NCI-H2171 (cell line): Measurements from ENCODE around the gene MYL7.
"Not testable (repeated sequence)": the region's sequence is repeated elsewhere in the genome, so short reads cannot be mapped to it uniquely, and the experiment has no call there.

Source experiments
- DNase-seq: peaks from one replicate; lab custom pipeline; 2025; lab: John Stamatoyannopoulos, UW

MYL7 gene

DNA sequence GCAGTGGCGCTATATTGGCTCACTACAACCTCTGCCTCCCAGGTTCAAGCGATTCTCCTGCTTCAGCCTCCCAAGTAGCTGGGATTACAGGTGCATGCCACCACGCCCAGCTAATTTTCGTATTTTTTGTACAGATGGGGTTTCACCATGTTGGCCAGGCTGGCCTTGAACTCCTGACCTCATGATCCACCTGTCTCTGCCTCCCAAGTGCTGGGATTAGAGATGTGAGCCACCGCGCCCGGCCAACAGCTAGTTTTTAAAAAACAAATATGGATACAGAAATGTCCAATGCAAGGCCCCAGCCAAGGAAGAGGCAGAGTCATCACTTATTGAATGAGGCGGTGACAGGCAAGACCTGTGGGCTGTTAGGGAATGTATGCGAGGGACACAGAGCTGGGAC, 30.8 kb upstream of the MYL7 start:
- DNase-seq: not testable (repeated sequence)

DNA sequence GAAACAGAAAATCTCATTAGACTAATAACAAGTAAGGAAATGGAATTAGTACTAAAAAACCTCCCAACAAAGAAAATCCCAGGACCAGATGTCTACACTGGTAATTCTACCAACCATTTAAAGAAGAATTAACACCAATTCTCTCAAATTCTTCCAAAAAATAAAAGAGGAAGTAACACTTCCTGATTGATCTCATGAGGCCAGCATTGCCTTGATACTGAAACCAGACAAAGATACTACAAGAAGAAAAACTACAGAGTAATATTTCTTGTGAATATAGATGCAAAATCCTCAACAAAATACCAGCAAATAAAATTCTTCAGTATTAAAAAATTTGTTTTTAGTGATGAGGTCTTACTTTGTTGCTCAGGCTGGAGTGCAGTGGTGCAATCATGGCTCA, 26.8 kb upstream of the MYL7 start:
- DNase-seq: no peak

DNA sequence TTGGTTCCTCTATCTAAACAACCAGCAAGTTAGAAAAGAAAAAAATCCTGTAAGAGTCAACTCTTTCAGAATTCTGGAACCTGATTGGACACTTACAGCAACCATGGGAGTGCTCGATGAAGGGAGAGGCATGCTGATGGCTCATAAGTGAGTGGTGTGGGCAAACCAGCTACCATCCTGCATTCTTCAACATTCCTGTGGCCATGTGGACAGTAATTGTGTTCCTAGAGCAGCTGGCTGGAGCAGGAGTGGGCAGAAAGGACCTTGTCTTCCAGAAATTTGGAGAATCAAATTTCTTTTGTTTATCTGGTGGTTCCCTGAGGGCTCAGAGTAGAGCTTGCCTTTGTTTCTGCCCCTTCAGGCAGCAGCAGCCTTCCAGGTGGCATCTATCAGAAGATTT, 22.5 kb upstream of the MYL7 start:
- no peak for DNase-seq

GRCh38 chr7:44162785-44163395, 21.8 kb upstream of the MYL7 start:
- DNase-seq: no peak

DNA sequence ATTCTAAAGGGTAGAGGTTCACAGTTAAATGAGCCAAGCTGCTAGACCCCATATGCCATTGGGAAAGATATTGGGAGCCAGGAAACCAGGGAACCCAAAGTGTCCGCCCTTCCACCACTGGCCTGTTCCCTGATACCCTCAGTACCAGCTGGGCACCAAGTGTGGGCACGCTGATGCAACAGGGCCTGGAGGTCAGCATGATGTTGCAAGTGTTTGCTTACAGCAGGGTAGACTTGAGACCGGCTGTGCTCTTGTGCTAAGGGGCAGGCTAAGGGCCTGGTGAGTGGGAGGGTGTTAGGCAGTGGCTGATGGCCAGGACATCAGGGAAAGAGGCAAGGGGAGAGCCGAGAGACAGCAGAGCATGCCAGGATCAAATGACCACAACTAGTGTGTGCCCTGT, 21.0 kb upstream of the MYL7 start:
- DNase-seq: no peak

DNA sequence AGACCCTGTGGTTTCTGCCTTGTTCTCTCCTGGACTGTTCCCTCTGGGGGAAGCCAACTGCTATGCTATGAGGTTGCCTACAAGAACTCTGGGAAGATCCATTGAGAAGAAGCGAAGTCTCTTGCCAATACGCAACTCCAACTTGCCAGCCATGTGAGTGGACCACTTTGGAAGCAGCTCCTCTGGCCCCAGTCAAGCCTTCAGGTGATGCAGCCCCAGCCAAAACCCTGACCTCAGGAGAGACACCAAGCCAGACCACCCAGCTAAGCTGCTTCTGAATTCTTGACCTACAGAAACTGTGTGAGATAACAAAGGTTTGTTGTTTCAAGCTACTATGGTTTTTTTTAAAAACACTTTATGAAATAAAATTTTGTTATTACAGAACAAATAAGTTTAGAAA, 20.2 kb upstream of the MYL7 start:
- no peak for DNase-seq

DNA sequence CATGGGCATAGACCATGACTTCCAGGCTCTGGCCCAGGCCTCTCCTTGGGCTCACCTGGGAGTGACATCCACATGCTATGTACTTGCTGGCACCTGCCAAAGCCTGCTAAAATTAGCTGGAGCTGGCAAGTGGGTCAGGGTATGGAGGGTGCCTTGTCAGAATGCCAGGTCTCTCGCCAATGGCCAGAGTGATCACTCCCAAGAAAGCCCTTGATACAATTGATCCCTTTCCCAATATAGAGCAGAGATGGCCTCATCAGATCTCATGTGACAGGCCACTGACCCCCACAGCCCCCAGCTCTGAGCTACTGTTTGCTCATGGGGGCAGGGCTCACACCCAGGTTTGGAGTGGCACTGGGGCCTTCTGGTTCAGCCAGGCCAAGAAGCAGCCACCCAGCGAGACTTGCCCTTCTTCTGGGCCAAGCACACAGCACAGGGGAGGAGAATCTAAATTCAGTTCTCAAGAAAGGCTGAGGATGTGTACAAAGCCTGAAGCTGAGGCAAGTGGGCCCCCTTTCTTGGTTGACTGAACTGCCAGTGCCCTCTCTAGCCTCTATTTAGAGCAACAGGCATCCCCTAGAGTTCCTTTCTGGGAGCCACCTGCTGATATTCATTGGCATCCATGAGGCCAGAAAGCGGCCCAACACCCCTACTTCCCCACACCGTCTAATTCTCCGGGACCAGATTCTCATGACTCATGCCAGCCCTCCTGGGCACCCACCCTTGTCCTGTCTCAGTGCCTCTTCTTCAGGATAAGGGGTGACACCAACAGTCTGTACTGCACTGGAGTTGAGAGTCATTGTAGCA, 18.9 kb upstream of the MYL7 start:
- DNase-seq: no peak

DNA sequence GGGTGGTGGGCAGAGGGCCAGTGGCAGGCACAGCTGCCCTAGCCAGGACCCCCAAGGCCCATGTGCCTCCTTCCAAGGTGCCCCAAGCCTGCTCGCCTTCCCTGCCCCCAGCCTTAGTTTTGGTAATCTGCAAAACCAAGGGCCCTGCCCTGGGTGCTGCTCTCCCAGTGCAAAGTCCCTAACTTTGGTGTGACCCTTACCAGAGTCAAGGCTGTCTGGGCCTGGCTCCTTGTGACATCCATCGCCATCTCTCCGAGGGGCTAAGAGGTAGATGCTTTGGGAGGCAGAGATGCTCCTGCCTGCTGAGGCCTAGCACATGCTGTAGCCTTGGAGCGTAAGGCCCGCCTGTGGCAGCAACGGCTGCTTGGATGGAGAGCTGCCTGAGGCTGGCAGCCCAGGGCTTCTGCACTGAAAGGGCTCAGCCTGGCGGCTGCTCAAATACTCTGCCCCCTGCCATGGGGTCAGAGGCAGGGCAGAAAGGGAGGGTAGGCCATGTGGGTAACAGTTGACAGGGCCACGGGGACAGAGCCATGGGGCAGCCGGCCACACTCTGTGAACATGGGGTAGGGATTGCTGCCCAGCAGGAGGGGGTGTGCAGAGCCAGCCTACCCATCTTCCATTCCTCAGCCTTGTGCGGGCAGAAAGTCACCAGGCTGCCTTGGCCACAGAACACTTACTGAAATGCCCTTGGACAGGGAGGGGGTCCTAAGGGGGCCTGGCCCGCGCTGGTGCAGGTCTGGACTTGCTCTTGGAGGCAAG, 17.9 kb upstream of the MYL7 start:
- DNase-seq: no peak

- no peak for DNase-seq
Observed at GRCh38 chr7:44158096-44158872, 17.2 kb upstream of the MYL7 start.

GRCh38 chr7:44157116-44158080, 16.3 kb upstream of the MYL7 start:
- no peak for DNase-seq

- DNase-seq: no peak
Observed at GRCh38 chr7:44156453-44157010, 15.4 kb upstream of the MYL7 start.

- DNase-seq: no peak
Observed at GRCh38 chr7:44155191-44156185, 14.4 kb upstream of the MYL7 start.

- DNase-seq: no peak
Observed at GRCh38 chr7:44154703-44155102, 13.6 kb upstream of the MYL7 start.

GRCh38 chr7:44153948-44154335, 12.8 kb upstream of the MYL7 start:
- no peak for DNase-seq

GRCh38 chr7:44152971-44153947, 12.1 kb upstream of the MYL7 start:
- DNase-seq: no peak

- no peak for DNase-seq
Observed at GRCh38 chr7:44151956-44152355, 10.8 kb upstream of the MYL7 start.

GRCh38 chr7:44150966-44151941, 10.1 kb upstream of the MYL7 start:
- no peak for DNase-seq
